Body of pancreas (tissue), 4 donors: Measurements from ENCODE around the gene IHH. TPM values are rescaled to one million over a fixed set of nuclear protein-coding genes. Genes with fewer than 3 reads are reported as not detected.

Experiments used
- ATAC-seq: fragments of 150-250 bp; one replicate; pipeline ENCODE4 v1.9.1; 2016
- DNase-seq, 4 donors: peaks; one replicate each; pipeline ENCODE4 v3.0.0-alpha.2; 2019
- H3K27ac ChIP-seq, 4 donors: fragments of 200-600 bp; sonication (generic); 1 replicate in 3 of 4; 2 replicates in 1 of 4; pipeline versions ENCODE4 v1.5.1 to v1.6.1; 2016 to 2019; ENCODE audit warnings: mild to moderate bottlenecking in 1 of 4, mixed read lengths in 1 of 4, moderate library complexity in 1 of 4
- H3K27me3 ChIP-seq, 2 donors: fragments of 200-600 bp; sonication (generic); one replicate each; pipeline ENCODE4 v1.6.0; 2016; ENCODE audit warnings: mild to moderate bottlenecking in 1 of 2
- H3K36me3 ChIP-seq, 2 donors: fragments of 200-600 bp; sonication (generic); replicated peaks in 1 of 2; 2 replicates each; pipeline ENCODE4 v1.5.1; 2016; ENCODE audit warnings: low read depth in 2 of 2; ENCODE audit not compliant: insufficient read depth in 1 of 2
- H3K4me1 ChIP-seq: fragments of 200-600 bp; sonication (generic); one replicate; pipeline ENCODE4 v1.6.0; 2016
- H3K4me3 ChIP-seq, 2 donors: fragments of 200-600 bp; sonication (generic); 1 replicate in 1 of 2; 2 replicates in 1 of 2; pipeline ENCODE4 v1.5.1; 2016 to 2019
- H3K9me3 ChIP-seq, 3 donors: fragments of 200-600 bp; sonication (generic); 1 replicate in 2 of 3; 2 replicates in 1 of 3; pipeline ENCODE4 v1.5.1; 2016
- POLR2A ChIP-seq, 3 donors: fragments of 450-650 bp; IDR thresholded peaks; one replicate each; pipeline ENCODE4 v1.6.1; 2016; ENCODE audit warnings: antibody characterized with exemption in 3 of 3, mild to moderate bottlenecking in 2 of 3
- WGBS, 2 donors: methylation state at CpG; one replicate each; pipeline ENCODE4 v1.1.5; 2017; 5-methylcytosine and 5-hydroxymethylcytosine counted together
- intact Hi-C: fragments of 100-400 bp; cut with DNase I; formaldehyde crosslinking; loops from one replicate; pipeline ENCODE4 v1.15.1; 2023
- total RNA-seq, 2 donors: library from RNA; depleted of rRNA; stranded (reverse); fragments of >200 nt; gene quantifications; one replicate each; pipeline ENCODE4 v1.1.0, GENCODE V29; 2016
- TF ChIP-seq, protein P1 (sequence below), 7 experiments: fragments of 450-650 bp in 4 of 7; fragments of 200-600 bp in 3 of 7; sonication (generic) in 3 of 7; IDR thresholded peaks; one replicate each; pipeline ENCODE4 v1.5.1; 2016 to 2019; ENCODE audit warnings: antibody characterized with exemption in 7 of 7

IHH gene
- total RNA-seq, 2 donors from 2014 or later, result 1.0 TPM; not detected in 1

DNA sequence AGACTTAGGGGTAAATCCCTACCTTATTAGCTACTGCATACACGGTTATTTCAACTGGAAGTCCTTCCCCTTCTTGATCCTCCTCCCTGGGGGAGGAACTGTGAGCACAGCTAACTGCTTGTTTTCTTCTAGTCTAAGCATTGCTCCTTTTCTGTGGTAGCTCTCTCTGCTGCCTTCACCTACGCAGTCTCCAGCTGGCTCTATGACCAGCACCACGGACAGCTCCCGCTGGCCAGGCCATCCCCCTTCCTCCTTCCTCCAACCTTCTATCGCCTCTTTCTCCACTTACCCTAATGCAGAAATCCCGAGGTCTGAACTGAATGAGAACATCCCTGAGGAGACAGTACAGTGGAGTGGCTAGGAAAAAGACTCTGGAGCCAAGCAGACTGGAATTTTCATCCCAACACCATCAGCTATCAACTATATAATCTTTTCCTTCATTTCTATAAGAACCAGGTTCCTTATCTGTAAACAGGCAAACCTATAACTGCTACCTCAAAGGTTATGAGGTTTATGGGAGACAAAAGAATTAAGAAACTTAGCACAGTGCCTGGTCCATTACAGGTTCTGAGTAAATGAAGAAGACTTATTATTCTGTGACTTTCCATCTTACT lies 14.7 kb downstream of the IHH start:
- no peaks in the 10 kb centered on the region for H3K9me3 ChIP-seq
- H3K4me3 ChIP-seq, result no peak overlapping the region
- TF ChIP-seq, protein P1, sequence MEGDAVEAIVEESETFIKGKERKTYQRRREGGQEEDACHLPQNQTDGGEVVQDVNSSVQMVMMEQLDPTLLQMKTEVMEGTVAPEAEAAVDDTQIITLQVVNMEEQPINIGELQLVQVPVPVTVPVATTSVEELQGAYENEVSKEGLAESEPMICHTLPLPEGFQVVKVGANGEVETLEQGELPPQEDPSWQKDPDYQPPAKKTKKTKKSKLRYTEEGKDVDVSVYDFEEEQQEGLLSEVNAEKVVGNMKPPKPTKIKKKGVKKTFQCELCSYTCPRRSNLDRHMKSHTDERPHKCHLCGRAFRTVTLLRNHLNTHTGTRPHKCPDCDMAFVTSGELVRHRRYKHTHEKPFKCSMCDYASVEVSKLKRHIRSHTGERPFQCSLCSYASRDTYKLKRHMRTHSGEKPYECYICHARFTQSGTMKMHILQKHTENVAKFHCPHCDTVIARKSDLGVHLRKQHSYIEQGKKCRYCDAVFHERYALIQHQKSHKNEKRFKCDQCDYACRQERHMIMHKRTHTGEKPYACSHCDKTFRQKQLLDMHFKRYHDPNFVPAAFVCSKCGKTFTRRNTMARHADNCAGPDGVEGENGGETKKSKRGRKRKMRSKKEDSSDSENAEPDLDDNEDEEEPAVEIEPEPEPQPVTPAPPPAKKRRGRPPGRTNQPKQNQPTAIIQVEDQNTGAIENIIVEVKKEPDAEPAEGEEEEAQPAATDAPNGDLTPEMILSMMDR (IDR thresholded peaks at IDR 0.05), result no peak
- H3K36me3 ChIP-seq, result no peaks in the 10 kb centered on the region
- peaks cover 0 to 3% of the 10 kb centered on the region in 2 donors for H3K27me3 ChIP-seq
- intact Hi-C loops, result no loop called here
- DNase-seq (peak in 1 of 4 donors; percentile 42), ATAC-seq (no peak)
- WGBS, 2 donors, result 5 to 8% methylated on average over 6 of the region's 6 CpGs
- peaks cover 15% of the 10 kb centered on the region for H3K4me1 ChIP-seq
- H3K27ac ChIP-seq, result no peak overlapping the region

GRCh38 chr2:219042750-219043149 lies 18.0 kb downstream of the IHH start:
- peaks cover 8% of the 10 kb centered on the region for H3K4me1 ChIP-seq
- no peak overlapping the region for H3K27ac ChIP-seq
- ATAC-seq, result no peak
- H3K27me3 ChIP-seq, result peaks cover 0 to 9% of the 10 kb centered on the region in 2 donors
- WGBS, 2 donors, result 25 to 50% methylated on average over 2 of the region's 2 CpGs
- intact Hi-C loops, result no loop called here
- H3K4me3 ChIP-seq, result no peak overlapping the region
- H3K36me3 ChIP-seq, result no peaks in the 10 kb centered on the region
- no peaks in the 10 kb centered on the region for H3K9me3 ChIP-seq
- TF ChIP-seq, protein P1 (IDR thresholded peaks at IDR 0.05), result no peak
- TF ChIP-seq POLR2A (IDR thresholded peaks at IDR 0.05), result no peak
- DNase-seq, result no peak

DNA sequence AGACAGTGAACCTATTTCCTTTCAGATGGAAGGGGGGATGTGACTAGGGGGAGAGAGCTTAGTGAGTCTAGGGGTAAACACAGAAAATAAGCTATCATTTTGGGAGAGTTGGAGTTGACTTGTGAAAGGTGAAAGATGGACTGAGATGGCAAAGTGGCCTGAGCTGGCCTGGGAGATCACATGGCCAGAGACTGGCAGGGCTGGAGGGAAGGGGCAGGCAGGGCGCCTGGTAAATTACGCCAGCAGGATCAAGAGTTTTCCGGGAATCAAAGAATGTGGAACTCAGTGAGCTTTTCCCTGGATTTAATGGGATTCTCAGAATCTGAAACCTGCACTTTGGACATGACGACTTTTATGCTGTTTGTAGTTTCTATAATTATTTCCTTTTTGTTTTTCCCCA lies 18.6 kb downstream of the IHH start:
- Histone ChIP-seq H3K4me1 (peaks cover 8% of the 10 kb centered on the region), H3K27me3 (peaks cover 0 to 9% of the 10 kb centered on the region in 2 donors), H3K36me3 (no peaks in the 10 kb centered on the region), H3K9me3 (no peaks in the 10 kb centered on the region), H3K4me3 (no peak overlapping the region), H3K27ac (no peak overlapping the region)
- TF ChIP-seq, protein P1 (IDR thresholded peaks at IDR 0.05), result no peak
- TF ChIP-seq POLR2A (IDR thresholded peaks at IDR 0.05), result no peak
- DNase-seq, result no peak
- WGBS, 2 donors, result 75 to 77% methylated on average over 4 of the region's 4 CpGs
- ATAC-seq, result no peak
- intact Hi-C loops, result no loop called here

DNA sequence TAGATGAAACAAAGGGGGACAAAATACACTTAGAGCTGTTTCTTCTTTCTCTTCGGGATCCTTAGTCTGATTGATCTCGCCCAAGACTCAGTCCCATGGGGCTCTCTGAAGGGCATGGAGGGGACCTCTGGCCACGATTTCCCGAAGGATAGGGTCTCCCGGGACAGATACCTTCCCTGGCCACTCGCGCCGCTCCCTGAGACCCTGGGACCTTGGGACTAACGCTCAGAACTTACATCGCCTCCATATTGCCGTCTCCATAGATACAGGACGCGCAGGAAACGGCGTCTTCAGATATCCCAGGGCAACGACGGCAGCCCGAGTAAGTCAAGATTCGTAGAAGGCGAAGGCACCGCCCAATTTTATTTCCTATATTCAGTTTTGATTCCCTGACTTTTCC lies 19.5 kb downstream of the IHH start, which contains the start of gene CFAP65:
Gene CFAP65 (minus strand): TSS at position 265 of the 400 bp plus-strand sequence. CDS start 2,468 bp downstream, outside the sequence.
- Histone ChIP-seq H3K9me3 (no peaks in the 10 kb centered on the region), H3K4me3 (no peak within 1 kb of the TSS), H3K27ac (no peak within 1 kb of the TSS), H3K4me1 (peaks cover 8% of the 10 kb centered on the region), H3K27me3 (peaks cover 0 to 9% of the 10 kb centered on the region in 2 donors), H3K36me3 (no peaks in the 10 kb centered on the region)
- intact Hi-C loops, result no loop called here
- TF ChIP-seq, protein P1 (IDR thresholded peaks at IDR 0.05), result no peak
- no peak for TF ChIP-seq POLR2A (IDR thresholded peaks at IDR 0.05)
- DNase-seq, result peak; percentile 53 to 74 (median 58)
- ATAC-seq, result peak; percentile 71
- WGBS, 2 donors, result 0 to 2% methylated on average over 19 to 21 of the region's 21 CpGs

- intact Hi-C loops, result no loop called here
- no peak for ATAC-seq
- no peak for TF ChIP-seq POLR2A (IDR thresholded peaks at IDR 0.05)
- TF ChIP-seq, protein P1 (IDR thresholded peaks at IDR 0.05), result no peak
- WGBS, 2 donors, result 0 to 20% methylated on average over 1 of the region's 1 CpG
- Histone ChIP-seq H3K4me3 (no peak overlapping the region), H3K36me3 (no peaks in the 10 kb centered on the region), H3K4me1 (peaks cover 8% of the 10 kb centered on the region), H3K27ac (no peak overlapping the region), H3K9me3 (no peaks in the 10 kb centered on the region), H3K27me3 (peaks cover 0 to 9% of the 10 kb centered on the region in 2 donors)
- no peak for DNase-seq
Measured at GRCh38 chr2:219038600-219038999, 22.1 kb downstream of the IHH start.
